ENCODE results near the gene OPTC.

GRCh38 chr1:203465948-203466347 lies 28.0 kb upstream of the OPTC start:
- TF ChIP-seq CTCF (IDR thresholded peaks at IDR 0.05; ENCODE audit: poor library complexity, severe bottlenecking), result no peak
- TF ChIP-seq EZH2 (IDR thresholded peaks at IDR 0.05; ENCODE audit: borderline replicate concordance, insufficient read depth, low read length, poor library complexity, severe bottlenecking), result no peak
- no peak for TF ChIP-seq SMC3 (conservative IDR thresholded peaks at IDR 0.05; ENCODE audit: poor library complexity)
- TF ChIP-seq RAD21 (conservative IDR thresholded peaks at IDR 0.05), result no peak
